ENCODE data around the gene PPP3CA.

PPP3CA gene

DNA sequence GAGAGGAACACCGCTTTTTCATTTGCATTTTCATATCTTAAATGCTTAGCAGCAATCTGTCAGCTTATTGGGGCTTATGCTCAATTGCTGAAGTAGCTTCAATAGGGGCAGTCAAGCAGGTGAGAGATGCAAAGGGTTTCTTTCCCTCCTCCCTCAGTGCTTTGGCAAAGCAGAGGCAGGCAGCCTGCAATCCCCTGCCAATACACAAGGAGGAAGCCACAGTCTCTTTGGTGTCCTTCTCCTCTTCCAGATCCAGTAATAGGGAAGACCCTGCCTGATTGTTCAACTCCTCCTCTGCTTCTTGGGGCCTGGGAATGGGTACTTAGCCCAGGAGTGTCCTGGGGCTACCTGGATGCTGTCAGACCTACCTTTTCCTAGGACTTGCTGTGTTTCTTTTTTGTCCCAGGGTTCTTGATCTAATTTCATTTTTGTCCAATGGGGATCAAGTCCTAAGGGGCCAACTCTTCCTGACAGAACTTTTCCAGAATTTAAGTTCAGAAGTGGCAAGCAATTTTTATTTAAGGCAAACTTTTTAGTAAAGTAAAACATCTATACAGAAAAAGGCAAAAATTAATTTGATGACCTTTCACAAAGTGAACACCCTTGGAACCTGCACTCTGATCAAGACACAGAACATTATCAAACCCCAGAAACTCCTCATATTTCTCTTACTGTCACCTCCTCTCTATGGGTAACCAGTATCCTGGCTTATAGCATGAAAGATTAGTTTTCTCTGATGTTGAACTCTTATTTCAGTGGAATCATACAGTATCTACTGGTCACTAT, 260.3 kb downstream of the PPP3CA start:
- peak; percentile 32 for TF ChIP-seq CTCF (conservative IDR thresholded peaks at IDR 0.05; ENCODE audit: low read length)
- H3K4me3 ChIP-seq (ENCODE audit: low read length), result no peak overlapping the region
- DNase-seq (ENCODE audit: low read depth), result no peak

GRCh38 chr4:101083131-101083530, 264.2 kb downstream of the PPP3CA start:
- no peak for TF ChIP-seq CTCF (conservative IDR thresholded peaks at IDR 0.05; ENCODE audit: low read length)
- DNase-seq (ENCODE audit: low read depth), result no peak
- H3K4me3 ChIP-seq (ENCODE audit: low read length), result no peak overlapping the region

- no peak overlapping the region for H3K4me3 ChIP-seq (ENCODE audit: low read length)
- DNase-seq (ENCODE audit: low read depth), result no peak
- no peak for TF ChIP-seq CTCF (conservative IDR thresholded peaks at IDR 0.05; ENCODE audit: low read length)
Observed at GRCh38 chr4:101081695-101082369, 265.5 kb downstream of the PPP3CA start.

- no peak for TF ChIP-seq CTCF (conservative IDR thresholded peaks at IDR 0.05; ENCODE audit: low read length)
- H3K4me3 ChIP-seq (ENCODE audit: low read length), result no peak overlapping the region
- no peak for DNase-seq (ENCODE audit: low read depth)
Observed at GRCh38 chr4:101081166-101081565, 266.2 kb downstream of the PPP3CA start.

- no peak for TF ChIP-seq CTCF (conservative IDR thresholded peaks at IDR 0.05; ENCODE audit: low read length)
- no peak overlapping the region for H3K4me3 ChIP-seq (ENCODE audit: low read length)
- DNase-seq (ENCODE audit: low read depth), result no peak
Observed at GRCh38 chr4:101078950-101079349, 268.4 kb downstream of the PPP3CA start.

DNA sequence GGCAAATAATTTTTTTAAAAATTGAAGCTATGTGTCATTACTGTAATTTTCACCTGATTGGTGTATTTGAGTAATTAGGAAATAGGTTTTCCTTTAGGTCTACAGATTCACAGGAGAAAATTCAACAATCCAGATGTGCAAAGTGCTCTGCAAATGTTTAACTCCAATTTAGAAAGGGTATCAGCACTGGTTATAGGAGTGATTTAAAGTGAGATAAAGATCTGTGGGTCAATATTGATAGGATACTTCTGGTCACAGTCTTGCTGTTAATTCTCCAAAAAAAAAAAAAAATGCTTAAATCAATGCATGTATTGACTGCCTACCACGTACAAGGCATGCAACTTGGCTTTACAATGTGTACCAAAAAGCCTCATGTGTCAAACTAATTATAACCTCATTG, 271.3 kb downstream of the PPP3CA start:
- no peak for DNase-seq (ENCODE audit: low read depth)
- TF ChIP-seq CTCF (conservative IDR thresholded peaks at IDR 0.05; ENCODE audit: low read length), result no peak
- H3K4me3 ChIP-seq (ENCODE audit: low read length), result no peak overlapping the region

- no peak for DNase-seq (ENCODE audit: low read depth)
- TF ChIP-seq CTCF (conservative IDR thresholded peaks at IDR 0.05; ENCODE audit: low read length), result no peak
- no peak overlapping the region for H3K4me3 ChIP-seq (ENCODE audit: low read length)
Observed at GRCh38 chr4:101075536-101075935, 271.8 kb downstream of the PPP3CA start.

Measured in AG10803 (cell line).